ENCODE measurements around the gene LOXHD1. TPM values are rescaled to one million over a fixed set of nuclear protein-coding genes. Genes with fewer than 3 reads are reported as not detected.

Gene LOXHD1
- total RNA-seq, 1 donor = not detected

DNA sequence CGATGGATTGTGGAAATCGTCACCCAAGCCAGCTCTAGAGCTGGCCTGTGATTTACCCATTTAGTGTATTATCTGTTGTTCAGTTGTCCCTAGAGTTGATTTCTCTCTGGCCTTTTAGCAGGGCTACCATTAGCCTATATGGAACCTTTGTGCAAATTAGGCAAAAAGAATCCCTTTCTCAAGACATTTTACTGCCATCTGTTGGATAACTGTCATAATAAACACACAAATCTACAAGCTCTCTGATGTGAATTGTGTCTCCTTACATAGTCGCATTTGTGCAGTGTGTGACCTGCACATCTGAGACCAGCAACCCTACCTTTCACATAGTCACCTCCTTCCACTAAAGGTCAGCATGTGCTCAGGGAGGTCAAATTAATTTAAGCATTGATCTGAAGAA, 34.0 kb downstream of the LOXHD1 start:
- TF ChIP-seq, protein P1, sequence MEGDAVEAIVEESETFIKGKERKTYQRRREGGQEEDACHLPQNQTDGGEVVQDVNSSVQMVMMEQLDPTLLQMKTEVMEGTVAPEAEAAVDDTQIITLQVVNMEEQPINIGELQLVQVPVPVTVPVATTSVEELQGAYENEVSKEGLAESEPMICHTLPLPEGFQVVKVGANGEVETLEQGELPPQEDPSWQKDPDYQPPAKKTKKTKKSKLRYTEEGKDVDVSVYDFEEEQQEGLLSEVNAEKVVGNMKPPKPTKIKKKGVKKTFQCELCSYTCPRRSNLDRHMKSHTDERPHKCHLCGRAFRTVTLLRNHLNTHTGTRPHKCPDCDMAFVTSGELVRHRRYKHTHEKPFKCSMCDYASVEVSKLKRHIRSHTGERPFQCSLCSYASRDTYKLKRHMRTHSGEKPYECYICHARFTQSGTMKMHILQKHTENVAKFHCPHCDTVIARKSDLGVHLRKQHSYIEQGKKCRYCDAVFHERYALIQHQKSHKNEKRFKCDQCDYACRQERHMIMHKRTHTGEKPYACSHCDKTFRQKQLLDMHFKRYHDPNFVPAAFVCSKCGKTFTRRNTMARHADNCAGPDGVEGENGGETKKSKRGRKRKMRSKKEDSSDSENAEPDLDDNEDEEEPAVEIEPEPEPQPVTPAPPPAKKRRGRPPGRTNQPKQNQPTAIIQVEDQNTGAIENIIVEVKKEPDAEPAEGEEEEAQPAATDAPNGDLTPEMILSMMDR (IDR thresholded peaks at IDR 0.05; ENCODE audit: insufficient read depth, low read length) = peak; percentile 12
- DNase-seq (ENCODE audit: low read depth) = peak; percentile 28
- no peak overlapping the region for H3K4me3 ChIP-seq (ENCODE audit: low read depth, low read length)

DNA sequence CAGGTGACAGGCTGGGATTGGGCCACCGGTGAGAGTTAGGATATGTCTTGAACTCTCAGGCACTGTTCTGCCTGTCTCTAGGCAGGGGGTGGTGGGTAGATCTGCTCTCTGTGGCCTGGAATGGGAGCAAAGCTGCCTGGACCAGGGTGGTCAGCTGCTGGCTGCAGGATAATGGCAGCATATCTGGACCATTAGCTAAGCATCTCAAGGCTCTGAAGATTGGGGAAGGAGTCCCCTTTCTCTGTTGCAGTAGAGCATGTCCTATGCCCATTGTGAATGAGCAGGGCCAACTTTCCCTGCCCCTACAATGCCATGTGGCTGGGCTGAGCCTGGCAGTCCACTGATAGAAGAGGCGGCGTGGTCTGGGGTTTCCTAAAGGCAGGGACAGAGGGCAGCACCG, 34.6 kb downstream of the LOXHD1 start:
- TF ChIP-seq, protein P1 (IDR thresholded peaks at IDR 0.05; ENCODE audit: insufficient read depth, low read length) = no peak
- H3K4me3 ChIP-seq (ENCODE audit: low read depth, low read length) = no peak overlapping the region
- DNase-seq (ENCODE audit: low read depth) = no peak

DNA sequence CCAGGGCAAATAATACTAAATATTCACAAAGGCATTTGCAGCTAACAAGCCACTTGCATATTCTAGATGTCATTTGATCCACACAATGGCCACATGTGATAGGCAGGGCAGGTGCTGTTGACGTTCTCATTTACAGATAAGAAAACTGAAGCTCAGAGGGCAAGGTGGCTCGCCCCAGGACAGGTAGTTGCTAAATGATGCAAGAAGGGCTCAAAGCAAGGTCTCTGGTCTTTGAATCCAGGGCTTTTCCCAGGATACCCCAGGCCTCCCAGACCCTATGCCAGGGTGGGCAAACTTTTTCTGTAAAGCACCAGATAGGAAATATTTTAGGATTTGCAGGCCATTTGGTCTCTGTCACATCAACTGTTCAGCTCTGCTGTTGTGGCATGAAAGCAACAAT, 35.1 kb downstream of the LOXHD1 start:
- no peak for DNase-seq (ENCODE audit: low read depth)
- no peak overlapping the region for H3K4me3 ChIP-seq (ENCODE audit: low read depth, low read length)
- TF ChIP-seq, protein P1 (IDR thresholded peaks at IDR 0.05; ENCODE audit: insufficient read depth, low read length) = no peak

DNA sequence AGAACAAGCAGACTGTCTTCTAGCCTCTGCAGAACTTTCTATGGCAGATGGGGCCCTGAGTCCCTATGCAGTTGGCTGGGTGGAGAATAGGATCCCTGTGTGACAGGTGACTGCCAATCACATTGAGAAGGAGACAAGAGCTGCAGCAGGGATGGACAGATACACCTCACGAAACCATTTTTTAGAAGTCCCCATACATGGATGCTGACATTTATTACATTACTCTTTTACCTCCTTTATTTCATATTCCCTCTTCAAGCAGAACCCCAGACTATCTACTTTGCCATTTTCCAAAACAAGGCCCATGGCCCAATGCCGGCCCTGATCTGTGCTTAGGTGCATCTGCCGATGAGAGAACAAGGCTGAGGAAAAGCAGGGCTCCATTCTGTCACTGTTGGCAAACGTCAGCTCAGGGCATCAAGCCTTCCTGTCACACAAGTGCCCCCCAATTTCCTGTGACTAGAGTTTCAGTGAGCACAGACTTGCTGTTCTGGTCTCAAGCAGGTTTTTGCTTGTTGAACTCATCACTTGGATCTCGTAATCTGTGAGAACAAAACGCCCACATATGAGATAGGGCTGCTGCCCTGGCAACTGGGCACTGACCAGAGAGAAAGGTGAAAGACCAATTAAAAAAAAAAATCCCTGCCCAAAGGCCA, 35.8 kb downstream of the LOXHD1 start:
- no peak for DNase-seq (ENCODE audit: low read depth)
- TF ChIP-seq, protein P1 (IDR thresholded peaks at IDR 0.05; ENCODE audit: insufficient read depth, low read length) = no peak
- H3K4me3 ChIP-seq (ENCODE audit: low read depth, low read length) = no peak overlapping the region

DNA sequence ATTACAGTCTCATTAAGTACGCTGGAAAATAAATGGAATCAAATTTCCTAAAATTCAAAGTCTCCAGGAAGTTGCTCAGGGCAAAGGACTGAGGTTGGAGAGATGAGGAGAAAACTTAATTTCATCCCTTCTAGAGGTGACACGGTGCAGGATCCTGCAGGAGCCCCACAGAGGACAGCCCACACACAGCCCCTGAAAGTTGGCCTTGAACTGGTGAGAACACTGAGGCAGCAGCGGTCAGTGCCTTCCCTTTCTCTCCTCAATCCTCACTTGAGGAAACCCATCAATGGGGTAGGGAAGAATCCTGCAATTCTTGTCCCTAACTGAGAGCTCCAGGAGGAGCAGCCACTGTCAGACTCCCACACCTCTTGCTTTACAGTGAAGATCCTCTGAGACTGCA, 37.5 kb downstream of the LOXHD1 start:
- H3K4me3 ChIP-seq (ENCODE audit: low read depth, low read length) = no peak overlapping the region
- no peak for DNase-seq (ENCODE audit: low read depth)
- TF ChIP-seq, protein P1 (IDR thresholded peaks at IDR 0.05; ENCODE audit: insufficient read depth, low read length) = no peak

DNA sequence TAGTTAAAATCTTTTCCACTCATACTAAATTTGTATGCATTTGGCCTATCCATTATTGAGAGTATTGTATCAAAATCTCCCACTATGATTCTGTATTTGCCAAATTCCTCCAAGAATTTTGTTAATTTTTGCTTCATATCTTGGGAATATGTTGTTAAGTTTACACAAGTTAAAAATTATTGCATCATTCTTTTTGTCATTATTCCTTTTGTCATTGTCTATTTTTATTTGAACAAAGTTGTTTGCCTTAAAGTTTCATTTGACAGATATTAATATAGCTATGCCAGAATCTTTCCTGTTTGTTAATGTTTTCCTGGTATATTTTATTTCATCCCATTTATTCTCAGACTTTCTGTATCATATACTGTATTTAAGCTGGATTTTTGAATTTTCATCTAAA, 41.3 kb downstream of the LOXHD1 start:
- DNase-seq (ENCODE audit: low read depth) = no peak
- no peak overlapping the region for H3K4me3 ChIP-seq (ENCODE audit: low read depth, low read length)
- TF ChIP-seq, protein P1 (IDR thresholded peaks at IDR 0.05; ENCODE audit: insufficient read depth, low read length) = no peak

DNA sequence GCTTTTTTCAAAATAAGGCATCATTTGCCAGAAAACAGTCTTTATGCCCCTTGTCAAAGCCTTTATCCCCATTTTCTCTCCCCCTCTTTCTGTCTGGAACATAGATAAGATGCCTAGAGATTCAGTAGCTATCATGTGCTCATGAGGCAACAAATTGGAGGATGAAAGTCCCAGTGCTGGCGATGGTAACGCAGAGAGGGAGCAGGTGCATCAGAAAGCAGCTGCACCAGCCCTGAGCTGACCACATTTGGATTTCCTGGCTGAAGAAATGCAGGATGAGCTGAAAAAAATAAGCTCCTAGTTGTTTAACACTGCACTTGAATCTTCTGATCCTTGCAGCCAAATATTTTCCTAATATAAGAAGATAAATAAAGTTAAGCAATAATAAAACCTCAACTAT, 48.0 kb downstream of the LOXHD1 start:
- DNase-seq (ENCODE audit: low read depth) = no peak
- TF ChIP-seq, protein P1 (IDR thresholded peaks at IDR 0.05; ENCODE audit: insufficient read depth, low read length) = no peak

More for the DNA sequence above, 48.0 kb downstream of the LOXHD1 start:
- H3K4me3 ChIP-seq (ENCODE audit: low read depth, low read length) = no peak overlapping the region
